NCI-H146 treated with DMSO at 0.1 percent for 48 hours (cell line): ENCODE results near the gene F8.

Experiments
- DNase-seq: peaks from one replicate; lab custom pipeline; 2025; ENCODE audit not compliant: unreplicated experiment; lab: John Stamatoyannopoulos, UW

The F8 gene

DNA sequence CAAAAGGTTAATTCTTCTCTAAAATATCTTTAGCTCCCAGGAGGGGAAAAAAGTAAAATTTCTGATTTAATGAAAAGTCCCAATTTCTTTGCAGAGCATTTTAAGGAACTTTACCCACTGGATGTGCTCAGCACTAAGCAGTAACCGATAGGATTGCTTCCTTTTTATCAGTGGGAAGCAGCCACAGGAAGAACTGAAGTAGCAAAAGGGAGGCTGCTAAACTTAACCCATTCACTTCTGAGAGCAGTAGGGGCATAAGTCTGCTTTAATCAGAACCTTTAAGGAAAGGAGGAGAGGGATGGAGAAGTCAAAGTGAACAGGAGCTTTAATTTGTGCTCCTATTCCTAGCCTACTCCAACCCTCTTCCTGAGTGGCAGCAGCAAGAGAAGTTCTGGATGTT, at the start of gene F8:
Gene F8, minus strand, starts transcription at position 139 of the 400 bp plus-strand sequence. CDS start 171 bp downstream, outside the sequence.
- DNase-seq: no peak

DNA sequence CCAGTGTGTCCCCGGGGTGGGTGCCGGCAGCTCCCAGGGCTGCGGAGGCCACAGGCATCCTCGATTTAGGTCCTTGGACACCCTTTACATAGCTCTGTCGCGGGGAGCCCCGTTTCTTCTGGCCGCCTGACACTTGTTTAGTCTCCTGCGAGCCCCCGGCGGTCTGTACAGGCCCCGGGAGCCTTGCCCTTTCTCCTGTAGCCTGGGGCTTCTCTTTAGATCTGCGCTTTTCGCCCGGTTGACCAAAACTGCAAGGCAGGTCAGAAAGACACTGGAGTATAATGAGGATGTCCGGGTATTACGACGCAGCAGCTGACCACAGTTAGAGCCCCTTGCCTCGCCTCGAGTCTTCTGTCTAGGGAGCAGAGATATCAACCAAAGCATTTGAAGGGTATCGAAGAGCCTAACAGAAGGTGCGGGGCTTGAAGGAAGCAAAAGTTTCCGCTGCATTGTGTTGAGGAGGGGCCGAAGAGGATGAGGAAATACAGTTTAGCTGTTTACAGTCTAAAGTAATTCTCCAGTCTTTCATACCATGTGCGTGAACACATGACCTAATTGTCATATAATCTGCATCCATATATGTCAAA, 49.3 kb upstream of the F8 start:
- DNase-seq: no peak

DNA sequence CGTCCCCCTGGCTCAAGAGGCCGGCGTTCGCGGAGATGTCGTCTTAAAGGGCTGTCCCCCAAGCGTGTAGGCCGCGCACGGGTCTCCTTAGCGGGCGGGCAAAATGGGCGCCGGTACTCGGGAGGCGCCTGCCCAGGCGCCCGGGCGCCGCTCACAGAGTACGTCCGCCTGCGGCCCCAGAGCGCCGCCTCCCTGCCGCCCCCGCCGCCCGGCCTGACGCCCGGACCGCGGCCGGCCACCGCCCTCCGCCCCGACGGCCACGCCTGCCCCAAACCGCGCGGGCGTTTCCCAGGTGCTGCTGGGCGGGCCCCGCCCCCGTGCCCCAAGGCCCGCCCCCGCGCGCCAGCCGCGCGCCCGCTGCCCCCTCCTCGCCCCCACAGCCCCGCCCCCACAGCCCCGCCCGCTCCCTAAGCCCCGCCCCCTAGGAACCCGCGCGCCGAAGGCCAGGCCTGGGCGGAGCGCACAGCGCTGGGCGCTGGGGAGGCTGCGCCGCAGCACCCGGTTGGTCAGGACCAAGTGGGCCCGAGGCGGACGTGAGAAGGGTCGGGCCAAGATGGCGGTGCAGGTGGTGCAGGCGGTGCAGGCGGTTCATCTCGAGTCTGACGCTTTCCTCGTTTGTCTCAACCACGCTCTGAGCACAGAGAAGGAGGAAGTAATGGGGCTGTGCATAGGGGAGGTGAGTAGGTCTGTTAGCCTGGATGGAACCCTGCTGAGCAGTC, 48.6 kb upstream of the F8 start, which contains the start of the genes BRCC3, CMC4 and MTCP1:
Gene BRCC3, plus strand, starts transcription at position 534 of the 719 bp plus-strand sequence. Its CDS starts 20 bp downstream, at position 554.
Gene CMC4, minus strand, starts transcription at position 162 of the 719 bp plus-strand sequence. CDS start 7,113 bp downstream, outside the sequence.
Gene MTCP1, minus strand, starts transcription at position 162 of the 719 bp plus-strand sequence. CDS start 5,126 bp downstream, outside the sequence.
- peak; percentile 73 for DNase-seq

DNA sequence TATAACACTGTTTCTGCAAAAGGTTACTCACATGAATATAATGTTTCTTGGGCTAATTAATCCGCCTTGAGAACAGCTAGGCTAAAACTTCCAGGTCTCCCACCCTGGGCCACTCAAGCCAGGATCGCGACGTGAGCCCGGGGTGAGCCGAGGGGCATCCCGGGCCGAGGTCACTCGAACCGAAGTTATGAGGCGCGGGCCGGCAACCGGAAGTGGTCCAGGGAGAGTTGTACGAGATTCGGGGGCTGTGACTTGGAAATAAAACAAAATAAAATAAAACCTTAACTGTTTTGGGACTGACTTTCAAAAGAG, 48.1 kb upstream of the F8 start:
- DNase-seq: no peak

DNA sequence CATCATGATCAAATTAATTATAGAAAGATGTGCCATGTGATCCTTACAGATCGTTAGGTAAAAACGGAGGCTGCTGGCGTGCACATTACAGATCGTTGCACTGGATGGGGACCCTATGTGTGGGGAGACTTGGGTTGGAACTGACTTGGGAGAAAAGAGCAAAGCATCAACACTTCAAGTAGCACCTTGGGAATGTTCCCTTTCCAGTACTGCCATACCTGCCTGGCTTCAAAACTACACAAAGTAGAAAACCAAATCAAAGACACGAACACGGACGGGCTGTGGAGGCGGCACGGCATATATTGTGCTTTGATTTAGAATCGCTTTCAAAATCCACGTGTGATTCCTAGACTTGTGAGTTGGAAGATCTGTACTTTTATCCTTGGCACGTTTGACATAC, 47.5 kb upstream of the F8 start:
- no peak for DNase-seq

DNA sequence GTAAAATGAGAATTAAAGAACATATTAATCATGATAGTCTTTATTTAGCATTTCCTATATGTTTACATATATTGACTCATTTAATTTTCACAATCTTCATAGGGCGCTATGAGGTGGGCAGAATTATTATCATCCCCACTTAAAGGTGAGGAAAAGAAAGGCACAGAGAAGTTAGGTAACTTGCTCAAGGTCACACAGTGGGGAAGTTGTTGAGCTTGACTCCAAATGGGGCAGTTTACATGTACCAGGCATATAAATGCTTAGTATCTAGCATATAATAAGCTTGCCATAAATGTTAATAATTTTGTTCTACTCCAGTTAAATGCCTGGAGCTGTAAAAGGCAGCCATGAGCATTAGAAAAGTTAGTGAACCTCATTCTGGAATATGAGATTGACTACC, 46.9 kb upstream of the F8 start:
- DNase-seq: no peak

DNA sequence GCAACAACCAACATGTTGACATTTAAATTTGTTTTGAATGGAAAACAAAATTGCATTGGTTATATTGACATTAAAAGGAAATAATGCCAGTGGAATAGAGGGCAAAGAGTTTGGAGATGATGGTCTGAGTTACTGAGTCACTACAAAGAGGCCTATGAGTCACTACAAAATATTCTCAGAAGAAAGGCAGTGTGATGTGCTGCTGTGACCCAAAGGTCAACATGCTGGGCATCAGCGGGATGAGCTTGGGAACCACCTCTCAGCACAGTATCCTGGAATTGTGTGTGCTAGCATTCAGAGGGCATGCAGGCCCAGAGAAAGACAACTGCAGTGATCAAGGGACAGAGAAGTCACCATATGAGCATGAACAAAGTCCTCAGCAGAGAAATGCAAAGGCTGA, 45.6 kb upstream of the F8 start:
- no peak for DNase-seq

DNA sequence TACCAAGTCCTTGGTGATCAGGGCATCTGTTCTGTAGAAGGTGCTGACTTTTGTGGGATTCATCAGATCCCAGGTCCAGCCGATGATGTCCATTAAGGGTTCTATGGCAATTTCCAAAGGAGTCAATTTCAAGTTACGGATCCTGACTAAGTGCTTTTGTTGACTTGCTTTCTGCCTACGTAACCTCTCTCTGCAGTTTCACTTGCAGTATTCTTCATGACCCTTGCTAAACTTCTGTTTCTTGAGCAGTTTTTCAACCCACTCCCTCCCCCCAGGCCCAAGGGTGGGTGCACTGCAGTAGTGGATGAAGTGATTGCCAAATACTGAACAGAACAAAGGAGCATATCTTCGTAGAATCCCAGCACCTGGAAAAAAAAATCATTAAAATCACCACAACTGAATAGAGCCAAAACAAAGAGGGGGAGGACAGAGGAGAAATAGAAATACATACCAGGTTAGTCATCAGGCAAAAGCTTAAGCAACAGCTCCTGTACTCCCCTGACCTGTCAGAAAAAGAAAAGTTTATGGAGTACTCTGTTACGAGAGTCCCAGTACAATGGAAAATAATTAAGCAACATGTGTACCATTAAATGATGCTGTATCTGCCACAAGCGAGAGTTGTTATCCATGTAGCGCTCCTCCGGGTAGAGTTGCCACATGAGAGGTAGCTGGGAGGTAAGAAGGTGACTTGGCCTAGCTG, 42.7 kb upstream of the F8 start:
- DNase-seq: no peak

DNA sequence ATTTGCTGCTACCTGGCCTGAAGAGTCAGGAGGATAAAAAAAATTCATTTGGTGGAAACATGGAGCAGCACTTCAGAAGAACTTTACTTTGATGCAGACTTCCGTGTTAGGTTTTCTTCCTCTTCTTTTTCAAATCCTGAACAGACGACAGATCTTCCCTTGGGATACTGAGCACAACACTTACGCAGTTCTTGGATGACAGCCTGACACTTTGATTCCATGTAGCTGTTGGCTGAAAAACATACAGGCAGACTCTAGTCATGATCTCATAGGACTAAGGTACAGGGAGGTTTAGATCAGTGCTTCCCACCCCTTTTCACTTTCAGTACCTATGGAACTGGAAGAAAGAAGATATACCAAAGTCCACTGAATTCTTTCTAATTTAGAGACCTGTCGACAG, 39.2 kb upstream of the F8 start:
- DNase-seq: no peak

DNA sequence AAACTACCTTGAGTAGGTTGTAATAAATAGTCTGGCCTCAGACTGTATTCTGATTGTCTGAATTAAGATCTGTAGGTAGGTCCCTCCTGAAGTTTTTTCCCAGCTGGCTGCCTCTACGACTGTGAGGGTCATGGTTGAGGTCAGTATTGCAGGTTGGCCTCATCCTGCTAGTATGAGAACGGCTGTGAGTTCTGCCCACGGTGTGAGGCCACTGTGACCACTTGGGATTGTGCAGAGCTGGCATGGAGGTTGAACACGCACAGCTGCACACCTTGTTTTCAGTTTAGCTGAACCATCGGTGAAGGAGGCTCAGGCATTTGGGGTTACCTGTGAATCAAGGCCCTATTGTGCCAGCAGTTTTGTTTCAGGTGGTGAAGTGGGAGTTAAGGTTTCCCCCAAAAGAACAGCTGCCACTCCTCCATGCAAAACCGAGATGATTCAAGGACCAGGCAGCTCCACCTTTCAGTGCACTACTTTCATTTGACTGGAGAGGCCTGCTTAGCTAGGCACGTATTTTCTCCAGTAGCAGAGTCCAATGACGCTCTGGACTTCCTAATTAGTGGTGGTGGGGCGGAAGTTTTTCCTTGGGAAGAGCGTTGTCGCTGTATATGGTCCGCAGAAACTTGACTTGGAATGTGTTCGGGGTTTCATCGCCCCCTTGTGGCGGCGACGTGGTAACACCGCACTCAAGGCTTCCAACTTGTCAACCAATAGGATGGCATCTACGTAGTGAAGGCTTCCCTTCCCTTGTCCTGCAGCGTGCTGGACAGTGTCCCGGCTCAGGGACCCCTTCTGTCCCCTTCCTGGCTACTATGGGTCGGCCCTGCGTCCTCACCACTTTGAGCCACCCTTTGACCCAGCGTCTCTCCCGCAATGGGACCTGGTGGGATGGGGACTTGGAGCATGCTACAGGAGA, 34.6 kb upstream of the F8 start:
- DNase-seq: no peak

DNA sequence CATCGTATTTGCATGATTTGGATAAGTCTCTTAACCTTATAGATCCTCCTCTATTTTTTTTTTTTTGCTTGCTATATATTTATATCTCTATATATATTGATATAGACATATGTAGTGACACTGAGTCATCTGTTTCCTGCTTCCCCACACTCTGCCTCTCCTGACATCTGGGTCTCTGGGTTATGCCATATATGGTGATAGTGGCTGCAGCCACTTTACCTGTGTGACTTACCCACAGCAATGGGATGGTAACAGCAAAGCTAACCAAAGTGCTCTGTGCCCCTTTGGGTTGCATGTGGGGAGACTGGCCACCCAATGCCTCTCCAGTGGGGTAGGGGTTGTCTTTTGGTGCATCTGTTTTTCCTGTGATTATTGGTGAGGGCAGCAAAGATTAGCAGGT, 33.9 kb upstream of the F8 start:
- DNase-seq: no peak

DNA sequence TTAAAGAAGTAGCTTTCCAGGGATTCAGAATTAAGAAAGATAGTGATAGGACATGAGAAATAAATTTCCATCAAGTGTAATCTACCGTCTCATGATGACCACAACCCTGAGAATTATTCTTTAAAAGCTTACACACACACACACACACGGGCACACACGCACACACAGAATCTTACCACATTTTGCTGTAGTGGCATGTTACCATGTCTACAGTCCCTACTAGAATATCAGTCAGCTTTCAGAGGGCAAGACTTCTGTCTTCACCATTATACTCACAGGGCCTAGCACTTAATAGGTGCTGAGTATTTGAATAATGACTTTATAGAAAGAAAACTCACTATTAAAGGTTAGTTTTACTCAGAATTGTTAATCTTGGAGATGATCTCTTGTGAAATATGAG, 33.0 kb upstream of the F8 start:
- DNase-seq: no peak

DNA sequence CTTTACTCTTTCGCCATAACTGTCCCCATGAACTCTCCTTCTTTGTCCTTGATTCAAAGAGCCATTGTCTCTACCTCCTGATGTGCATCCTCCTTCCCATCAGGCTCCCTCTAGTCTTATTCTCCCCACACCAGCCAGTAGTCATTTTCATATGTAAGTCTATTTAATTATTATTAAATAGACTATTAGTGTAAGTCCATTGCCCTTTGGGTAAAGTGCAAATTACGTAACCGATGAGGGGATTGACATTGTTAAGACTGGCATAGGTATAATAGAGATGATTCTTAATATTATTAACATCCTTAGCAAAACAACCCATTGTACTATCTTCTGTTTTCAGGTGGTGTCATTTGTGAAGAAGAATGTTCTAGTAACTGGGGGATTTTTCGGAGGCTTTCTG, 31.7 kb upstream of the F8 start:
- DNase-seq: no peak

DNA sequence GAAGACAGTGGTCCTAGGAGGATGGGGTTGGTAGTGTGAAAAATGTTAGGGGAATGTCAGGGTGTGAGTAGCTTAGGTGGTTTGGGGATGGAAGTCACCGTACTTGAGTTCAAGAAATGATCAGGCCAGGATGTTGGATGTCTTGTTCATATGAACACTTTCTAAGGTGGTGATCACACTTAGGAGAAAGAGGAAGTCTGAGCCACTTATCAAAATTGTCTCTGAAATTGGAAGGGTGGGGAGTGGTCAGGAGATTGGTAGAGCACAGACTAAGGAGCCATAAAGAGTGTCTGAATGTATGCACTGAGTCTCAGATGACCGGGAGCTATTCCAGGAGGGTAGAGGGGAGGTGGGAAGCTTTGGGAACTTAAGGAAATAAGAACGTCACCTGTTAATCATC, 31.1 kb upstream of the F8 start:
- DNase-seq: no peak

DNA sequence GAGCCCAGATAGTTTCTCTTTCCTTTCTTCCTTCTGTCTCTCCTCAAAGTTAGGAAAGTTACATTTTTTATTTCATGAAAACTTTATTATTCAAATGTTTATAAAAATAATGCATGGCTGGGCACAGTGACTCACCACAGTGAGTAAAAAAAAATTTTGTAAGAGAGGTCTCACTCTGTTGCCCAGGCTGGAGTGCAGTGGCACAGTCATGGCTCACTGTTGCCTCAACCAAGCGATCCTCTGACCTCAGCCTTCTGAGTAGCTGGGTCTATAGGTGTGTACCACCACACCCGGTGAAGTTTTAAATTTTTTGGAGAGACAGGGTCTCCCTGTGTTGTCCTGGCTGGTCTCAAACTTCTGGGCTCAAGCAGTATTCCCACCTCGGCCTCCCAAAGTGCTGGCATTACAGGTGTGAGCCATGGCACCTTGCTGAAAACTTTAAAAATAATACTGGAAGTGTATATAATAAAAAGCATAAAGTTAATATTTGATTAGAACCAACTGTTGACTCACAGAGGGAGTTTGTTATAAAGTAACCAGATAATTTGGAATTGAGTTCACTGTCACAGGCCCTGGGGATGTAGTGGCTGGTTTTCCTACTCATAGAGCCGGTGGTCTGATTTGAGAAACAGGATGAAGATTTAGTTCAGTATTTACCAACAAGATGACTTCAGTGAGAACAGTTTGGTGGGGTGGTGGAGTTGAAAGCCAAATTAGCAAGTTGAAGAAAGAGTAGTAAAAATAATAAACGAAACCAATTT, 30.4 kb upstream of the F8 start:
- no peak for DNase-seq

DNA sequence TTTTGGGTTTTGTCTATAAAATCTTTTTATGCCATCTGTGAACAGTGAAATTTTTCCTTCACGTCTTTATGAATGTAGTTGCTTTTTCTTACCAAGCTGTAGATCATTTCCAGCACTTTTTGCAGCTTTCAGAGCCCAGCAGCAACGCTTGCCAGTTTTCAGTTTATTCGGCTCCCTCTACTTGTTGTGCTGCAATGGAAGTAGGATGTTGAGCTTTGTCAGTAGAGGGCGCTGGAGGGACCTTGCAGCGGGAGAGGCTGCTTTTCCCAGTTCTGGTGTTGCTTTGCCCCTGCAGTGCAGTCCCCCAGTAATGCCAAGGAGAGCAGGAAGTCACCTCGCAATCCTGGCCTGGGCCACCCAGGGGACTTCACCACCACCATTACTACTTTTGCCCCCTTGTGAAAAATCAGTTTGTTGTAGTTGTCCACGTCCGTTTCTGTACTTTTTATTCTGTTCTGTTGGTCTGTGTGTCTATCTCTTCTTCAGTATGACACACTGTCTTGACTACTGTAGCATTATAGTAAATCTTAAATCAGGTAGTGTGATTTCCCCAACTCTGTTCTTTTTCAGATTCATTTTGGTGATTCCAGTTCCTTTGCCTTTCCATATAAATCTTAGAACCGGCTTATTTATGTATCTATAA, 26.6 kb upstream of the F8 start:
- peak; percentile 13 for DNase-seq

DNA sequence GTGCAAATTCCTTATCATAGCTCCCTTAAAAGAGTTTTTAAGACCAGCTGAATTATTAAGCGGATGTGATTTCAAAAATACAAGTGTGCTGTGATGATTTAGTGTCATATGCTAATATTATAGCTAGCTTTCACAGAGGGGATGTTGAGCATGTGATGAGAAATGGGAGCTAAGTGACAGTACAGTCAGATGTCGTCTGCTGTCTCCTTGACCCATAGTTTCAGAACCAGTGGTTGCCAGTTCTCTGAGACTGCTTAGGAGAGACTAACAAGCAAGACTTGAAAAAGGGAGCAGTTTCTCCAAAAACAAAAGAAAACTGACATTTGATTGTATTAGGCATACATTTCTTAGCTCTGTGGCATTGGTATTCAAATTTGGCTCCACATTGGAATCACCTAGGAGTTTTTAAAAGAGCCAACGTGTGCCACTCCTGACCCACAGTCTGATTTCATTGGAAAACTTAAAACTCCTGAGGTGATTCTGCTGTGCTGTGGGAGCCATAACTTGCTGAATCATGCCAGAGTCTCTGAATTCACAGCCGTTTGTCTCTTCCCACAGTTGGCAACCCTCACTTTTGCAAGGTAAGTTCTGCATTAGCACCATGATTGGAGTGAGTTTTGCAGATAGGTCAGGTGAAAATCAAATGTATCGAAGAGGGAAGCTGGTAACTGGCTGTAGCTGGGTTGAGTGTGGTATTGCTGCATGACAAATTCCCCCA, 24.4 kb upstream of the F8 start:
- DNase-seq: no peak

DNA sequence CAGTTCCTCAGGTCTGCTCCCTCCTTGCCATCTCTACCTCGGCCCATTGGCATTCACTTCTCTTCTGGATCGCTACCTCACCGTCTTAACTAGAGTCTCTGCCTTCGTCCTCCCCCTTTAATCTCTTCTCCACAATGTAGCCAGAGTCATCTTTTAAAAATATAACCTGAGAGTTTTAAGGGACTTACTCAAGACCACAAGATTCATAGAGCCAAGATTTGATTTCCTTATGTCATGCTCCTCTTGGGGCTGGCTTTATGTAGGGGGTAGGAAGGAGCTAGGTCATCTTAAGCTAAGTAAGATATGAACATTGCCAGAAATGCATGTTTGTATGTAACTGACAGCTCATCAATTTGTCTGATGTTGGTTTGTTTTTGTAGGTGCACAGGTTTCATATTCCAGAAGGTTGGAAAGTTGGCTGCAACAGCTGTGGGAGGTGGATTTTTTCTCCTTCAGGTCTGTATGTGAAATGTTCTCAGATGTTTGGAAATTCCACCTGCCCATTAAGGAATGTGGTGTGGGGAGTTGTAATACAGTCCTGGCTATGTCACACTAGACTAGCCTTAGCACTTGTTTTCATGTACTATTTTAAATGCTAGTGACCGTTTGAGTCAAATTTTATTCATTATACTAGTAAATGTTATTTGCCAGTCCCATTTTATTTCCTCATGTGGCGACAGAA, 23.7 kb upstream of the F8 start:
- no peak for DNase-seq

DNA sequence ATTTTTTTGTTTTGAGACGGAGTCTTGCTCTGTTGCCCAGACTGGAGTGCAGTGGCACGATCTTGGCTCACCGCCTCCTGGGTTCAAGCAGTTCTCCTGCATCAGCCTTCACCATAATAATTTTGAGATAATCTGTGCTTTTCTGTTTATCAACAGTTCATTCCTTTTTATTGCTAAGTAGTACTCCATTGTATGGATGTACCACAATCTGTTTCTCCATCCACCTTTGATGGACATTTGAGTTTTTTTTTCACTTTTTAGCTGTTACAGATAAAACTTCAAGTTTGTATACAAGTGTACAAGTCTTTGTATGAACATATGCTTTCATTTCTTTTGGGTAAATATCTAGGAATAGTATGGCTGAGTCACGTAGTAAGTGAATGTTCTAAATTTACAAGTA, 13.2 kb upstream of the F8 start:
- DNase-seq: no peak
